Nucleus accumbens (tissue), 56 donors: Measurements from ENCODE around the gene RSF1.

ENCODE experiments used
- DNase-seq, 56 donors: peaks; one replicate each; lab custom pipeline; 2025; lab: John Stamatoyannopoulos, UW

RSF1 gene

GRCh38 chr11:77750394-77751156 is 69.9 kb downstream of the RSF1 start:
- DNase-seq: no peak

DNA sequence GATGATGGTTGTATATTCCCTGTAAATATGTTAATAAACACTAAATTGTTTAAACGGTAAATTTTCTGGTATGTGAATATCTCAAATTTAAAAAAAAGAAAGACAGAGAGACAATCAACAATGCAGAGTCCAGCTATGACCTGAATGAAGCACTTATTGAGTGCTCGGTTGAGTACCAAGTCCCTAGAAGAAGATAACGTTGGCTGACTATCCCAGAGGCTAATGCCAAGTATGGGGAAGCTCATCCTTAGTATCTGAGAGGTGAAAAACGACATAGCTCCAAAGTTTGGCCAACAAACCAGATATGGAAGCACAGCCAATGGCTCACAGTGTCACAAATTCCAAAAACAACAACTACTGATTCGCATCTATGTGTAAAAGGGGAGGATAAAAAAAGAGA is 71.3 kb downstream of the RSF1 start:
- DNase-seq: no peak

- no peak for DNase-seq
Measured at GRCh38 chr11:77748266-77748665, 72.3 kb downstream of the RSF1 start.

GRCh38 chr11:77747381-77747969 is 73.0 kb downstream of the RSF1 start:
- no peak for DNase-seq

- no peak for DNase-seq
Measured at GRCh38 chr11:77736473-77736872, 84.0 kb downstream of the RSF1 start.

DNA sequence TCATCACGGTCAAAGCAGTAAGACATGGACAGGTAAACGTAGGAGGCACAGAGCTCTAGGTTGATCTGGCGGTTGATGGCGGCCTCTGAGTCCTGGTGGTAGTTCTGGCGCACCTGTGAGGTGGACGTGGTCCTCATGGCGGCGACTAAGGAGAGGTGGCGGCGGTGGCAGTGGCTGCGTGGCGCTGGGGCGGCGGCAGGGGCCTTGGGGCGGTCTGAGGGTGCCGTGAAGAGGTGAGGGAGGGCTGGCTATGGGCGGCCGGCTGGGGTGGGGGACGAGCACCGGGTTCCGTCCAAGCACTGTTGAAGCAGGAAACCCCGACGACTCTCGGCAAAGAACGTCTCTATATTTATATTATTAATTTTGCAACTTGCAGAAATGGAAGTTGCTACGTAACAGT is 85.6 kb downstream of the RSF1 start:
- no peak for DNase-seq

- DNase-seq: no peak
Measured at GRCh38 chr11:77732143-77732542, 88.4 kb downstream of the RSF1 start.

DNA sequence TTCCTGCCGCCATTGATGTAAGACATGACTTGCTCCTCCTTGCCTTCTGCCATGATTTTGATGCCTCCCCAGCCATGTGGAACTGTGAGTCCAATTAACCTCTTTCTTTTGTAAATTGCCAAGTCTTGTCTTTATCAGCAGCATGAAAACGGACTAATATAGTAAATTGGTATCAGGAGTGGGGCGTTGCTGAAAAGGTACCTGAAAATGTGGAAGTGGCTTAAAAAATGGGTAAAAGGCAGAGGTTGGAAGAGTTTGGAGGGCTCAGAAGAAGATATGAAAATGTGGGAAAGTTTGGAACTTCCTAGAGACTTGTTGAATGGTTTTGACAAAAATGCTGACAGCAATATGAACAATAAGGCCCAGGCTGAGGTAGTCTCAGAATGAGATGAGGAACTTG is 89.7 kb downstream of the RSF1 start:
- DNase-seq: no peak

DNA sequence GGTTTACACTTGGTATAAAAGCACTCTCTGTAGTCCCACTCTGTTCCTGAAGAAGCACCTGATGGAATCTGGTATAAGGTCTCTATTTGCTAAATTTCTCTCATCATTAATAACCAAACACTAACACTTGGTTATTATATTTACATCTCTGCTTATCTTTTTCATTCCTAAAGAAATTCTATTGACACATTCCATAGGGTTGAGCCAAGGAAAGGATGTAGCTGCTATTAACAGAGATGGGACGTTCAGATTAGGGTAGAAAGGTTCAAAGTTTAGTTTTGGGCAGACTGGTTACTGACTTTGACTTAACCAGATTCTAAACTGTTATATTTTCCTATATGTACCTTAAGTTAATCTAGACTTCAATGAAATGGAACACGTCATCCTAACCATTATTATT is 91.5 kb downstream of the RSF1 start:
- no peak for DNase-seq

DNA sequence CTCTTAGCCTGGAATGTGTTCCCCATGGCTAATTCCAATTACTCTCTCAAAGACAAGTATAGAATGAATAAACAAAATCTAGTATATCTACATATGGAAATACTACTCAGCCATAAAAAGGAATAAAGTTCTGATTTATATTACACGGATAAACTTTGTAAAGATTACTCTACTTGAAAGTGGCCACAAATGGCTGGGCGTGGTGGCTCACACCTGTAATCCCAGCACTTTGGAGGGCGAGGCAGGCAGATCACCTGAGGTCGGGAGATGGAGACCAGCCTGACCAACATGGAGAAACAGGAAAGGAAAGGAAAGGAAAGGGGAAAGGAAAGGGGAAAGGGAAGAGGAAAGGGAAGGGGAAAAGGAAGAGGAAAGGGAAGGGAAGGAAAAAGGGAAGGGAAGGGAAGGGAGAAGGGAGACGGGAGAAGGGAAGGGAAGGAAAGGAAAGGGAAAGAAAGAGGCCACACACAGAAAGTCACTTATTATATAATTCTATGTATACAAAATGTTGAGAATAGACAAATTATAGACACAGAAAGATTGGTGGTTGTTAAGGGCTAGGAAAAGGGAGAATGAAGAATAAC is 92.2 kb downstream of the RSF1 start:
- DNase-seq: no peak

DNA sequence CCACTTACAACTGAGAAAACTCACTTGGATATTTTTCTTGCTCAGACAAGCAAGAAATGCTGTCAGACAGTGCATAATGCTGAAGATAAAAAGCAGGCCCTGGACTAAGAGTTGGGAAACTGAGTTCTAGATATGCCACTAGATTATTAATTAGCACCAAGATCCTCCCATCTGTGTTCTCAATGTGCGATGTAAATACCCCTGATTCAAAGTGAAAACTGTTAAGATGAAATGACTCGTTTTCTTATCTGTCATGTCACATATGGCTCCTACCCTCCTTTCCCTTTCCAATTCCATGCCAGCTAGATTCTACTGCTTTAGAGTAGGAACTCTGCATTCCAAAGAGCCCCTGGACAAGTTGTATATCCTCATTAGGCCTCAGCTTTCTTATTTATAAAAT is 94.0 kb downstream of the RSF1 start:
- no peak for DNase-seq

GRCh38 chr11:77725433-77725832 is 95.1 kb downstream of the RSF1 start:
- no peak for DNase-seq

- no peak for DNase-seq
Measured at GRCh38 chr11:77724636-77725035, 95.9 kb downstream of the RSF1 start.

- DNase-seq: no peak
Measured at GRCh38 chr11:77723024-77723423, 97.5 kb downstream of the RSF1 start.

- no peak for DNase-seq
Measured at GRCh38 chr11:77710358-77710757, 110.2 kb downstream of the RSF1 start.

- DNase-seq: no peak
Measured at GRCh38 chr11:77705876-77706579, 114.5 kb downstream of the RSF1 start.

DNA sequence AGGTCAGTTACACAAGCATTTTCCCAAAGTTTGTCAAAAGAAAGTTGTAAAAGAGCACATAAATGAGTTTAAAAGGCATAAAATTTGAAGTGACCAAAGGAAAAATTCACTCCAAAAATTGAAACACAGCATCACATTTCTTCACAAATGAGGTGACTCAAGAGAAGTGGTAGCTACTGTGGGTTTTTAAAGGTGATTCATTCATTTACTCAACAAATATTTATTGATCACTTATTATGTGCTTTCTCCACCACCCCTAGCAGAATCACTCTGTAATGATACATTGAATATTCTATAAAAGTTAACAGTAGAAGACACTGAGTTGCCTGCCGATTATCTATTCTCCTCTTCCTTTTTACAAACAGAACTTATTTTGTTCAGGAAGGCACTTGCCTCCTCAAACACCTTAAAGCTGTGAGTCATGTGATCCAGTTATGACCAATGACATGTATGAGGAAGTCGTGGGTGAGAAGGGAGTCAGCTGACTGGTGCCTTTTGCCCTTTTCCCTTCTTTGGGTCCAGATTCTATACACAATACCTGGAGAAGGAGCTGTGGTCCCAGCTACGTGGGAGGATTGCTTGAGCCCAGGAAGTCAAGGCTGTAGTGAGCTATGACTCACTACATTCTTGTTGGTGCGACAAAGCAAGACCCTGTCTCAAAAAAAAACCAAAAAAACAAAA is 115.2 kb downstream of the RSF1 start:
- no peak for DNase-seq

GRCh38 chr11:77704029-77704428 is 116.5 kb downstream of the RSF1 start:
- DNase-seq: no peak

DNA sequence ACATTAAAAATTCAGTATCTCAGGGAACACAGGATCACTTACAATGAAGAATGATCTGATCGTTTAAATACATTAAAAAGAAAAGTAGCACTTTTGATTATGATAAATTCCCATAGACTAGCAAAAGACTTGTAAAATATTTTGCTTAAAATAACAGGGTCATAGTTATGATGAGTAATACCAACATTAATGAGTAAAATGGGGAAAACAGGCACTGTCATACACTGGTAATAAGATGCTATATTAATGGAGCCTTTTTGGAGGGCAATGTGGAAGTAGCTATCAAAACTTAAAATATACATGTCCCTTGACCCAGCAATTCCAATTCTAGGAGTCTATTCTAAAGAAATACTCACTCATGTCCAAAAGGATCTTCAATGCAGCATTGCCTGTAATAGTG is 121.1 kb downstream of the RSF1 start:
- no peak for DNase-seq

- no peak for DNase-seq
Measured at GRCh38 chr11:77698896-77699295, 121.6 kb downstream of the RSF1 start.

DNA sequence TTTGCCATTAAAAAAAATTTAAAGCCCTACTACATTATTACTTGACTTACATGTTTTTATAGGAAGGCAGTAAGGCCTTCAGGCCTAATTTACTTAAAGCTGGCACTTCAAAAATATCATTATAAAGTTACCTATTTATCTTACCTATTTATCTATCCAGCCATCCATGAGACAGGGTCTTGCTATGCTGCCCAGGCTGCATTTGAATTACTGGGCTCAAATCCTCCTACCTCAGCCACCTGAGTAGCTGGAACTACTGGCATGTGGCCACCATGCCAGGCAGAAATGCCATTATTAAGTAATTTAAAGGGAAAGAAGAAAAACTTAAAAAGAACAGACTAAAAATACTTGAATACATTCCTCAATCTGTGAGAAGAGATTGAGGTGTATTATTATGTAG is 122.7 kb downstream of the RSF1 start:
- DNase-seq: no peak
